Activated gamma-delta T cell treated with anti-CD3 and anti-CD28 coated beads, Interleukin-2, amount 50 U/mL, for 16 hours (primary cell): ENCODE results near the gene SLC30A10.
"Not testable (repeated sequence)": the region's sequence is repeated elsewhere in the genome, so short reads cannot be mapped to it uniquely, and the experiment has no call there.

Source experiments
- DNase-seq: peaks from one replicate; pipeline ENCODE4 v3.0.0-alpha.2; 2020; ENCODE audit warnings: low read depth

The SLC30A10 gene

DNA sequence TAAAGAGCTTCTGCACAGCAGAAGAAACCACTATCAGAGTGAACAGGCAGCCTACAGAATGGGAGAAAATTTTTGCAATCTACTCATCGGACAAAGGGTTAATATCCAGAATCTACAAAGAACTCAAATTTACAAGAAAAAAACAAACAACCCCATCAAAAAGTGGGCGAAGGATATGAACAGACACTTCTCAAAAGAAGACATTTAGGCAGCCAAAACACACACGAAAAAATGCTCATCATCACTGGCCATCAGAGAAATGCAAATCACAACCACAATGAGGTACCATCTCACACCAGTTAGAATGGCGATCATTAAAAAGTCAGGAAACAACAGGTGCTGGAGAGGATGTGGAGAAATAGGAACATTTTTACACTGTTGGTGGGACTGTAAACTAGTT, 36.5 kb downstream of the SLC30A10 start:
- DNase-seq: not testable (repeated sequence)

DNA sequence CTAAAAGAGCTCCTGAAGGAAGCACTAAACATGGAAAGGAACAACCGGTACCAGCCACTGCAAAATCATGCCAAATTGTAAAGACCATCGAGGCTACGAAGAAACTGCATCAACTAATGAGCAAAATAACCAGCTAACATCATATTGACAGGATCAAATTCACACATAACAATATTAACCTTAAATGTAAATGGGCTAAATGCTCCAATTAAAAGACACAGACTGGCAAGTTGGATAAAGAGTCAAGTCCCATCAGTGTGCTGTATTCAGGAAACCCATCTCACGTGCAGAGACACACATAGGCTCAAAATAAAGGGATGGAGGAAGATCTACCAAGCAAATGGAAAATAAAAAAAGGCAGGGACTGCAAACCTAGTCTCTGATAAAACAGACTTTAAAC, 39.7 kb downstream of the SLC30A10 start:
- not testable (repeated sequence) for DNase-seq

DNA sequence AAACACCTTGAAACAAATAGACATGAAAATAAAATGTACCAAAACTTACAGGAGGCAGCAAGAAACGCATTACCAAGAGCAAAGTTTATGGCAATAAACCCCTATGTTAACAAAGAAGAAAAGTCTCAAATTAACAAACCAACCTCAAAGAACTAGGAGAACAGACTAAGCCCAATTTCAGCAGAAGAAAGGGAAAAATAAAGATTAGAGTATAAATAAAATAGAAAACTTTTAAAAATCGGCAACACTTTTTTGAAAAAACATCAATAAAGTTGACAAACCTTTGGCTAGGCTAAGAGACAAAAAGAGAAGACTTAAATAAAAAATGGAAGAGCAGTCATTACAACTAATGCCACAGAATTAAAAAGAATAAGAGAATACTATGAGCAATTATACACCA, 42.7 kb downstream of the SLC30A10 start:
- DNase-seq: no peak

DNA sequence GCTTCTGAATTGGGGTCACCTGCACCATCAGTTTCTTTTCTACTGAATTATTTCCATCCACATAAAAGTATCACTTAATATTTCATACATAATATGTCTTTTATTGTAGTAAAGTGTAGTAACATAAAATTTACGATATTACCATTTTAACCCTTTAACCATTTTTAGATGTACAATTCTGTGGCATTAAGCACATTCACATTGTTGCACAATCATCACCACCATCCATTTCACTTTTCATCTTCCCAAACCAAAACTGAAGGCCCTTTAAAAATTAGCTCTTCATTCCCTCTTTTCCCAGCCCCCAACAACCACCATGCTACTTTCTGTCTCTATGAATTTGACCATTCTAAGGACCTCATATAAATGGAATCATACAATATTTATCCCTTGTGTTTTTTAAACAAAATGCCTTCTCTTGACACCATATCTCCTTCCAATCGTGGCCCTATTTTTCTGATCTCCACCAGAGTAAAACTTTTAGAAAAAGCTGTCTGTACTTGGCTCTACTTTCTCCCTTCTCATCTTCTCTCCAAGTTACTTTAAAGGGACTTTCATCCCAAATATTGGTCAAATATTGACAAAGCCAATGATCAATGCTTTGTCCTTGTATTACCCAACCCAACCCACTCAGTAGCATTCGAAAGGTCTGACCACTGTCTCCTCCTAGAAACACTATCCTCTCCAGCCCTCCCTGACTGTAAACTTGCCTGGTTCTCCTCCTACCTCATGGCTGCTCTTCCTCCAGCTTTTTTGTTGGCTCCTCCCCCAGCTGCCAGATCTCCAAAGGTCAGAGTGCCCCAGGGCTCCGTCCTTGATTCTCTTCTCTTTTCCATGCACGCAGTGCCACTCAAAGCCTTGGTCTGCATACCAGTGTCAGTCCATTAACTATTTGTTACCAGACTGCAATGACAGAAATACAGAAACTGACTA, 44.7 kb downstream of the SLC30A10 start:
- DNase-seq: no peak

DNA sequence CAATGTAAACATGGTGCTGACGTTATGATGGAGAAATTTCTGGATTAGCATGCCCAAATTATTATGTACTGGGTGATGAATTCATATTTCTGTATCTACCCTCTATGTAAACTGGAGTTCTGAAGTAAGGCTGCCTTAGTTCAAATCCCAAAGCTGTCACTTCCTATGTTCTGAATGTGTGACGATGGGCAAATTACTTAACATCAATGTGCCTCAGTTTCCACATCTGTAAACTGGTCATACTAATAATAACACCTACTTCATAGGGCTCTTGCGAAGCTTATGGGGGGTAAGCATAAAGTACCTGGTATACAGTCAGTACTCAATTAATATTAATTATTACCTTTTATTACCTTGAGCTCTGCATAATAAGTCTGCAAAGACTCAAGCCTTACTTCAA, 45.6 kb downstream of the SLC30A10 start:
- DNase-seq: no peak

DNA sequence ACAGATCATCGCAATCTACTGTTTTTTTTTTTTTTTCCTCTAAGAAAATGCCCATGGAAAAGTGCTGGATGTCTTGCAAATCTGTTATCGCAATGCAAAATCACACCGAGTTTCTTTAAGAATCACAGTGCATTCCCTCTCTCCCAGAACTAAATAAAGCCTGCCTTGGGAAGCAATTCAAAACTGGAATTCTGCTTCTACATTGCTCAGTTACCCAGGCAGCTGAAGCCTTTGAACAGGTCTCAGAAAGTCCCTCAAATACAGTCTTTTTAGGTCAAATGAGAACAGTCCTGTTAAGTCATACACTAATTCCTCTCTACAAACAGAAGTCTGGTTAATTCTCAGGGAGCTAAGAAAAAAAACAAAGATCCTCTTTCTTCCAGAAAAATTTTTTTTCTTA, 46.3 kb downstream of the SLC30A10 start:
- DNase-seq: no peak

DNA sequence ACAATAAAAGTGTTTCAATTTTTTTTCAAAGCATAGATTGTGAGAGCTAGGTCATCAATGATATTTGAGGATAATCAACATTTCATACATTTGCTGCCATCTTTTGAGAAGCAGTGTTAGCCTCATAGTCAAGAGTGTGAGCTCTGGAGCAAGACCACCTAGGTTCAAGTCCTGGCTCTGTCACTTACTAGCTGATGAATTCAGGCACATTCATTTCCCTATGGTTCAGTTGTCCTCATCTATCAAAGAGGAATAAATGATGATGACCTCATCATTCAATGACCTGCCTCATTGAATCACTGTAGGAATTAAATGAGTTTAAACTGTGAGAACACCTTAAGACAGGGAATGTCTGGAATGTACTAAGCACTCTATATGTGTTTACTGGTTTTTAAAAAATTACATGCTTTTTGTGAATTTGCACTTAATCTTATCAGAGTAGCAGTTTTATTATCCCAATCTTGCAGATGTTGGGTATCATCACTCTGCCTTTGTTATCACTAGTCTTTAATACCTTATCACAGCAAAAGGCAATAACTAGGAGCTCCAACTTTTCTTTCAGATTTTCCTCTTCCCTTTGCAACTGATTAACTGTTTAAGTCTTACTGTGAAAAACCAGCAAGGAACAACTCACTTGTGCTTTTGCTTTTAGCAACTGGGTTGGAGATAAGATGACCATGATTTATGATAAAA, 47.4 kb downstream of the SLC30A10 start:
- no peak for DNase-seq

DNA sequence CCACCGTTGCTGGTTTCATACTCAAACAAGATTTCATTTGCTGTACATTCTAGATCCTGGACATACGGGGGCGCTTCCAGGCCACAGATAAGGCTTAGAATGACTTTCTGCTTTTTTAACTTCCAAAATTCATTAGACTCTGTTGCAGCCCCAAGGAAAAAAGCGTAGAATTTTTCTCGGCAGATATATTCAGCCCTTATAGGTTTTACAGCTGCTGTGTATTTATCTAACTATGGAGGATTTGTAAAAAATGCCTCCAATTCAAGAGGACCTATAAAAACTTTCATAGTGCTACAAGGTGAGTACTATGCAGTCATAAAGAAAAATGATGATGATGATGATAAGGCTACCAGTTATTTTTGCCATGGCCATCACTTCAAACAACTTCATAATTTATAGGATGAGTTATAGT, 51.6 kb downstream of the SLC30A10 start:
- no peak for DNase-seq

DNA sequence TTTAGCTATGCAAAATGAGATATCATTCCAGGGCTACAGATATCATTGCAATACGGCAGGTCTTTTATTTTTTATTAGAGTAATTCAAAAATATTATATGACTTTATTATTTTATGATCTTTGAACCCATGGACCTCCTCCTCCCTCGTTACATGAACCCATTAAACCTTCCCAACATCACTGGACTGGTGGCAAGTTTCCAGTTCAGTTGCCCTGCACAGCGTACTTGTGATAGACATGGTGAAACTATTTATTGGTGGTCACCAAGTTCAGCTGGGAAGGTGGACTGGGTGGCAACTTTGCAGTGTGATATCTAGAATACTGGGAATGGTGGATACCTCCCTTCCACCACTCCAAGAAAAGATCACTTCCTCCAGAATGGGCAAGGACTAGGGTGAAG, 52.5 kb downstream of the SLC30A10 start:
- no peak for DNase-seq

DNA sequence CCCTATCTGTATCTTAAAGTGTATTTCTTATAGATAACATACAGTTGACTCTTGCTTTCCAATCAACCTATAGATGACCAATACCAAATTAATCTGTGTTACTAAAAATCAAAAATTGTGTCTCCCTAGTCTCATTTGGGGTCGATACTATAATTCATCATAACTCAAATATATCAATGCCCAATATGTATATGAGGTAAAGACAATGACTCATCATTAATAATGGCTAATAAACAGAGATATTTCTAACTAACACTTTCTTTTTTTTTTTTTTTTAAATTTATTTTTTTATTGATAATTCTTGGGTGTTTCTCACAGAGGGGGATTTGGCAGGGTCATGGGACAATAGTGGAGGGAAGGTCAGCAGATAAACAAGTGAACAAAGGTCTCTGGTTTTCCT, 55.8 kb downstream of the SLC30A10 start:
- DNase-seq: not testable (repeated sequence)

DNA sequence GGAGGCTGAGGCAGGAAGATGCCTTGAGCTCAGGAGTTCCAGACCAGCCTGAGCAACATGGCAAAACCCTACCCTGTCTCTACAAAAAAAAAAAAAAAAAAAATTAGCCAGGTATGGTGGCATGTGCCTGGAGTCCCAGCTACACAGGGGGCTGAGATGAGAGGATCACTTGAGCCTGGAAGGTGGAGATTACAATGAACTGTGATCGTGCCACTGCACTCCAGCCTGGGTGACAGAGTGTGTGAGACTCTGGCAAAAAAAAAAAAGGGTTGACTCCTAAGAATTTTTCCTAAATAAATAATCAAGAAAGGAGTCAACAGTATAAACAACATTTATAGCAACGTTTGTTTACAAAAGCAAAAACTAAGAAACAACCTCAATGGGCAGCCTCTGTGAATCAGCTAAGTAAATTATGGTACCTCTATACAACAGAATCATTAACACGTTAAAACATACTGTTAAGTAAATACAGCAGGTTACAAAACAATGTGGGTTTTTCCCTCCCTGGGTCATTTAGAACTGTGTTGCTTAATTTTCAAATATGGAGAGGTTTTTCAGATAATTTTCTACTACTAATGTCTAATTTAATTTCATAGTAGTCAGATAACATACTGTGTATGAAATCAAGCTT, 56.8 kb downstream of the SLC30A10 start:
- no peak for DNase-seq

DNA sequence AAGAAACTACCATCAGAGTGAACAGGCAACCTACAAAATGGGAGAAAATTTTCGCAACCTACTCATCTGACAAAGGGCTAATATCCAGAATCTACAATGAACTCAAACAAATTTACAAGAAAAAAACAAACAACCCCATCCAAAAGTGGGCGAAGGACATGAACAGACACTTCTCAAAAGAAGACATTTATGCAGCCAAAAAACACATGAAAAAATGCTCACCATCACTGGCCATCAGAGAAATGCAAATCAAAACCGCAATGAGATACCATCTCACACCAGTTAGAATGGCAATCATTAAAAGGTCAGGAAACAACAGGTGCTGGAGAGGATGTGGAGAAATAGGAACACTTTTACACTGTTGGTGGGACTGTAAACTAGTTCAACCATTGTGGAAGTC, 59.7 kb downstream of the SLC30A10 start:
- DNase-seq: not testable (repeated sequence)
